Neural progenitor cell (in vitro differentiated cells): ENCODE measurements around the gene IP6K1.

Experiments
- EZH2 ChIP-seq: fragments of 200-600 bp; sonication (generic); IDR thresholded peaks from 2 replicates; pipeline ENCODE4 v1.6.1; 2017; ENCODE audit warnings: antibody characterized with exemption, mild to moderate bottlenecking, moderate library complexity
- TF ChIP-seq, protein P1 (sequence below): fragments of 200-600 bp; sonication (generic); IDR thresholded peaks from 2 replicates; pipeline ENCODE4 v1.5.1; 2017; ENCODE audit warnings: antibody characterized with exemption, mild to moderate bottlenecking

DNA sequence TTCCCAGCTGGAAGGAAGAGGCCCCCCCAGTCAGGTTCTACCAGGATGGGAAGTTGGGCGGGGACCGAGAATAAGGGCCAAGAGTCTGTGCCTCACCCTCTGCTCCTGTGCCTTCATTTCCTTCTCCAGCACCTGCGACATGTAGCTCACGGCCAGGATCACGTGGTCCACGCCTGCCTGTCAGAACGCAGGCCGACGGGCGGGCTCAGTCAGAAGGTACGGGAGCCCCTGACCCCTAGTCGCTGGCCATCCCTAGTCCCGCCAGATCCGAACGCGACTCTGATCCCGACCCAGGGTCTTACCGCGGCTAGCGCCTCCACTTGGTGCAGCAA lies 63.1 kb downstream of the IP6K1 start:
- TF ChIP-seq, protein P1, sequence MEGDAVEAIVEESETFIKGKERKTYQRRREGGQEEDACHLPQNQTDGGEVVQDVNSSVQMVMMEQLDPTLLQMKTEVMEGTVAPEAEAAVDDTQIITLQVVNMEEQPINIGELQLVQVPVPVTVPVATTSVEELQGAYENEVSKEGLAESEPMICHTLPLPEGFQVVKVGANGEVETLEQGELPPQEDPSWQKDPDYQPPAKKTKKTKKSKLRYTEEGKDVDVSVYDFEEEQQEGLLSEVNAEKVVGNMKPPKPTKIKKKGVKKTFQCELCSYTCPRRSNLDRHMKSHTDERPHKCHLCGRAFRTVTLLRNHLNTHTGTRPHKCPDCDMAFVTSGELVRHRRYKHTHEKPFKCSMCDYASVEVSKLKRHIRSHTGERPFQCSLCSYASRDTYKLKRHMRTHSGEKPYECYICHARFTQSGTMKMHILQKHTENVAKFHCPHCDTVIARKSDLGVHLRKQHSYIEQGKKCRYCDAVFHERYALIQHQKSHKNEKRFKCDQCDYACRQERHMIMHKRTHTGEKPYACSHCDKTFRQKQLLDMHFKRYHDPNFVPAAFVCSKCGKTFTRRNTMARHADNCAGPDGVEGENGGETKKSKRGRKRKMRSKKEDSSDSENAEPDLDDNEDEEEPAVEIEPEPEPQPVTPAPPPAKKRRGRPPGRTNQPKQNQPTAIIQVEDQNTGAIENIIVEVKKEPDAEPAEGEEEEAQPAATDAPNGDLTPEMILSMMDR: no peak
- no peak for TF ChIP-seq EZH2
